ENCODE measurements around the gene TFPI. TPM values are rescaled to one million over a fixed set of nuclear protein-coding genes. Genes with fewer than 3 reads are reported as not detected.

Gene TFPI
- total and polyA plus RNA-seq, 10 of the 15 experiments (the other 5 are each of a cell fraction or from before 2014, with no cell fraction given): 0.07 to 0.59 (median 0.34) TPM

DNA sequence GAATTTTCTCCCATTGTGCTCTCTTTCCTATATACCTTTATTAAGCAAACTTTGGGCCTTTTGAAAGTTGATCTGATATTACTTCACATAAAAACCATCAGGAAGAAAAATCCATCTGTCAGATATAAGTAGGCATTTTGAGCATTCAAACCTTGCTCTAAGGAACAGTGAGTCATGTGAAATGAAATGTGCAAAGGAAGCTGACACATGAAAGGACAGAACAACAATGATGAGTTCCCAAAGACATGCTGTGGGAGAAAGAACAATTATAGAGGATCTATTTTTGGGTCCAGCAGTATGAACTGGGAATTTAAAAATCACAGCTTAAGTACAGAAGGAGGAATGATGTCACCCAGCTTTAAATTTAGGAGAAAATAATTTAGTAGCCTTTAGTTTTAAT is 124.2 kb downstream of the TFPI start:
- ATAC-seq: no peak

More for the DNA sequence above, 124.2 kb downstream of the TFPI start:
- no peak for FAIRE-seq
- Histone ChIP-seq H3K9me3 (replicated peaks; ENCODE audit: control insufficient read depth, insufficient read depth, low read length) (no peaks in the 10 kb centered on the region), H3K4me3 (no peak overlapping the region), H4K20me1 (ENCODE audit: control insufficient read depth, insufficient read depth) (no peaks in the 10 kb centered on the region), H3K27ac (ENCODE audit: control insufficient read depth, insufficient read depth) (no peak overlapping the region), H3K9ac (ENCODE audit: control insufficient read depth, insufficient read depth, low read length) (no peak overlapping the region), H3K36me3 (ENCODE audit: control insufficient read depth in 2 of 2, insufficient read depth in 2 of 2, low read length in 1 of 2) (no peaks in the 10 kb centered on the region), H2AFZ (ENCODE audit: control insufficient read depth, low read depth, low read length) (no peak overlapping the region), H3K4me1 (ENCODE audit: control insufficient read depth, insufficient read depth, low read length) (no peaks in the 10 kb centered on the region), H3K79me2 (ENCODE audit: control insufficient read depth, insufficient read depth, low read length) (no peaks in the 10 kb centered on the region), H3K27me3 (replicated peaks in 1 of 2; ENCODE audit: control insufficient read depth in 2 of 2, insufficient read depth in 2 of 2, low read length in 1 of 2) (no peaks in the 10 kb centered on the region), H3K4me2 (ENCODE audit: control insufficient read depth, insufficient read depth) (no peak overlapping the region)
- ChIA-PET CTCF (interaction anchor here (1.3 kb wide), 1 partner anchor 10 kb away, joined by 3 read pairs; no protein-coding TSS in a partner anchor), SMC1A (ENCODE audit: uncharacterized antibody, unreplicated experiment) (interaction anchor here (0.6 to 1.9 kb wide), 8 partner anchors 8 to 94 kb away, joined by 3 to 7 read pairs (median 3); no protein-coding TSS in a partner anchor), POLR2A (no interaction called here), RAD21 (ENCODE audit: unreplicated experiment) (no interaction called here)
- no peak for DNase-seq (ENCODE audit: low read depth, low spot score)
- BruUV-seq (replicated peaks): no TSS peak
- intact Hi-C loops (cut with micrococcal nuclease; ENCODE audit: unreplicated experiment): no loop called here
- no peak for TF ChIP-seq RELA (IDR thresholded peaks at IDR 0.05; ENCODE audit: borderline replicate concordance, partially characterized antibody)
- TF ChIP-seq SMARCA5 (IDR thresholded peaks at IDR 0.05): no peak
- TF ChIP-seq, protein P1, sequence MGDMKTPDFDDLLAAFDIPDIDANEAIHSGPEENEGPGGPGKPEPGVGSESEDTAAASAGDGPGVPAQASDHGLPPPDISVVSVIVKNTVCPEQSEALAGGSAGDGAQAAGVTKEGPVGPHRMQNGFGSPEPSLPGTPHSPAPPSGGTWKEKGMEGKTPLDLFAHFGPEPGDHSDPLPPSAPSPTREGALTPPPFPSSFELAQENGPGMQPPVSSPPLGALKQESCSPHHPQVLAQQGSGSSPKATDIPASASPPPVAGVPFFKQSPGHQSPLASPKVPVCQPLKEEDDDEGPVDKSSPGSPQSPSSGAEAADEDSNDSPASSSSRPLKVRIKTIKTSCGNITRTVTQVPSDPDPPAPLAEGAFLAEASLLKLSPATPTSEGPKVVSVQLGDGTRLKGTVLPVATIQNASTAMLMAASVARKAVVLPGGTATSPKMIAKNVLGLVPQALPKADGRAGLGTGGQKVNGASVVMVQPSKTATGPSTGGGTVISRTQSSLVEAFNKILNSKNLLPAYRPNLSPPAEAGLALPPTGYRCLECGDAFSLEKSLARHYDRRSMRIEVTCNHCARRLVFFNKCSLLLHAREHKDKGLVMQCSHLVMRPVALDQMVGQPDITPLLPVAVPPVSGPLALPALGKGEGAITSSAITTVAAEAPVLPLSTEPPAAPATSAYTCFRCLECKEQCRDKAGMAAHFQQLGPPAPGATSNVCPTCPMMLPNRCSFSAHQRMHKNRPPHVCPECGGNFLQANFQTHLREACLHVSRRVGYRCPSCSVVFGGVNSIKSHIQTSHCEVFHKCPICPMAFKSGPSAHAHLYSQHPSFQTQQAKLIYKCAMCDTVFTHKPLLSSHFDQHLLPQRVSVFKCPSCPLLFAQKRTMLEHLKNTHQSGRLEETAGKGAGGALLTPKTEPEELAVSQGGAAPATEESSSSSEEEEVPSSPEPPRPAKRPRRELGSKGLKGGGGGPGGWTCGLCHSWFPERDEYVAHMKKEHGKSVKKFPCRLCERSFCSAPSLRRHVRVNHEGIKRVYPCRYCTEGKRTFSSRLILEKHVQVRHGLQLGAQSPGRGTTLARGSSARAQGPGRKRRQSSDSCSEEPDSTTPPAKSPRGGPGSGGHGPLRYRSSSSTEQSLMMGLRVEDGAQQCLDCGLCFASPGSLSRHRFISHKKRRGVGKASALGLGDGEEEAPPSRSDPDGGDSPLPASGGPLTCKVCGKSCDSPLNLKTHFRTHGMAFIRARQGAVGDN (IDR thresholded peaks at IDR 0.05): no peak
- TF ChIP-seq SMAD1 (IDR thresholded peaks at IDR 0.05; ENCODE audit: low read depth, partially characterized antibody): no peak
- no peak for TF ChIP-seq YBX1 (IDR thresholded peaks at IDR 0.05)
- TF ChIP-seq, protein P2, sequence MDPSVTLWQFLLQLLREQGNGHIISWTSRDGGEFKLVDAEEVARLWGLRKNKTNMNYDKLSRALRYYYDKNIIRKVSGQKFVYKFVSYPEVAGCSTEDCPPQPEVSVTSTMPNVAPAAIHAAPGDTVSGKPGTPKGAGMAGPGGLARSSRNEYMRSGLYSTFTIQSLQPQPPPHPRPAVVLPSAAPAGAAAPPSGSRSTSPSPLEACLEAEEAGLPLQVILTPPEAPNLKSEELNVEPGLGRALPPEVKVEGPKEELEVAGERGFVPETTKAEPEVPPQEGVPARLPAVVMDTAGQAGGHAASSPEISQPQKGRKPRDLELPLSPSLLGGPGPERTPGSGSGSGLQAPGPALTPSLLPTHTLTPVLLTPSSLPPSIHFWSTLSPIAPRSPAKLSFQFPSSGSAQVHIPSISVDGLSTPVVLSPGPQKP (IDR thresholded peaks at IDR 0.05; ENCODE audit: low read depth, low read length): no peak
- no peak for TF ChIP-seq ZNF24 (IDR thresholded peaks at IDR 0.05)
- no peak for TF ChIP-seq SREBF2 (IDR thresholded peaks at IDR 0.05; ENCODE audit: low read length)
- no peak for TF ChIP-seq ZNF384 (IDR thresholded peaks at IDR 0.05; ENCODE audit: borderline replicate concordance, low read depth, low read length)
- TF ChIP-seq SRF (IDR thresholded peaks at IDR 0.05; ENCODE audit: low read depth in 2 of 2, low read length in 2 of 2): no peak
- no peak for TF ChIP-seq LARP7 (IDR thresholded peaks at IDR 0.05)
- no peak for TF ChIP-seq SUZ12 (IDR thresholded peaks at IDR 0.05; ENCODE audit: unreplicated experiment)
- TF ChIP-seq HDGF (IDR thresholded peaks at IDR 0.05): no peak
- TF ChIP-seq SMAD5 (IDR thresholded peaks at IDR 0.05; ENCODE audit: low read depth): no peak
- in situ Hi-C loops (cut with MboI): no loop called here

Data from GM12878 (cell line).